ENCODE measurements around the gene RPL10A.
A peak's percentile ranks its signal among the peaks of the same experiment; 100 is the strongest.

The RPL10A gene

DNA sequence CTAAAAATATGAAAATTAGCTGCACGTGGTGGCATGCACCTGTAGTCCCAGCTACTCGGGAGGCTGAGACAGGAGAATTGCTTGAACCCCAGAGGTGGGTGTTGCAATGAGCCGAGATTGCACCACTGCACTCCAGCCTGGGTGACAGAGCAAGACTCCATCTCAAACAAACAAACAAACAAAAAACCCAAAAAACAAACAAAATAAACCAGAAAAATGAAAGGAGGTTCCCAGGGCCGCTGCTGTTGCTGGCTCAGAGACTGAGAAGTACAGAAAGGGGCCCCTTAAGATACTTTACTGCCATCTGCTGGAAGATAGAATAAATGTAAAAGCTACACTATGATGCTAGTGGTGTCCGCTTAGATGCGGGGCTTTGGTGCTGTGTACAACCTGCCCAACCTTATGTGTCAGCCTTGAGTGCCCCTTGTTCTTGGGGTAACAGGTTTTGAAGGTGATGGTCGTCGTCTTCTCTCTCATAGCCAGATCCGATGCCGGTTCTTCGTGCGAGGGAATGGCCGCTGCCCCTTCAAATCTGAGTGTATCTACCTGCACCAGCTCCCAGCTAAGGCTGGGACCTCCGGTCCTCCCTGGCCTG is 18.8 kb upstream of the RPL10A start:
- peak; percentile 41 for DNase-seq

DNA sequence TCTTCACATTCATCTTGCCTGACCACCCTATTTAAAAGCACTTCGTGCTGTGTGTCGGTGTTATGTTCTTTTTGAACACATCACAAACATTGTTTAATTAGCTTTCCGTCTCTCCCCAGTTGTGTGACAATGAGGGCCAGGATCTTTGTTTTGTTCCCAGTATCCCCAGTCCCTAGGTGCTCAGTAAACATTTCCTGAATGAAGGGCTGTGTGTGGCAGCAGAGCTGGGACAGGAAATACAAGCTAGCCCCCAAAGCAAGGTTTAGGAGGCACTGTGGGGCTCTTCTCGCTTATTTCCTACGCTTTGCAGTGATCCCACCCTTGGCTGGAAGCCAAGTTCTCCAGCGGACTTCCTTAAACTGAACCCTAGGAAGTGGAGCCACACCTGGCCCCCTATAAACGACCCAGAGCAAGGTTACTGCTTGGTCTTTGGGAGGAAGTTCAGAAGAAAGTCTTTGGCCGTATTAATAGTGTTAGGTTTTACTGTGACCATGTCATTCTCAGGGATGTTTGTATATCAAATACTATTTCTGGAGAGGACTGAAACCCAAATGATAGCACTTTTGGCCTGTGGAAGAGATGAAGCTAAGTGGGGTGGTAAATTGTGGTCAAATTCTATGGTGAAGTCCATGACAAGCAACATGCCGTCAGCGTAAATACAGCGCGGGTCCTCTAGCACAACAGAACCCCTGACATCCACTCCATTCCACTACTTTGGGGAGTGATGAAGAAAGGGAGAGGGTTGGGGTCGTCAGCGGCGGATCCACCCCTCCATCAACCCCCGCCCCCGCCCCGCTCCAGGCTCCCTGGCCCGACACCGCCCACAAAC is 16.6 kb upstream of the RPL10A start:
- DNase-seq, result no peak

DNA sequence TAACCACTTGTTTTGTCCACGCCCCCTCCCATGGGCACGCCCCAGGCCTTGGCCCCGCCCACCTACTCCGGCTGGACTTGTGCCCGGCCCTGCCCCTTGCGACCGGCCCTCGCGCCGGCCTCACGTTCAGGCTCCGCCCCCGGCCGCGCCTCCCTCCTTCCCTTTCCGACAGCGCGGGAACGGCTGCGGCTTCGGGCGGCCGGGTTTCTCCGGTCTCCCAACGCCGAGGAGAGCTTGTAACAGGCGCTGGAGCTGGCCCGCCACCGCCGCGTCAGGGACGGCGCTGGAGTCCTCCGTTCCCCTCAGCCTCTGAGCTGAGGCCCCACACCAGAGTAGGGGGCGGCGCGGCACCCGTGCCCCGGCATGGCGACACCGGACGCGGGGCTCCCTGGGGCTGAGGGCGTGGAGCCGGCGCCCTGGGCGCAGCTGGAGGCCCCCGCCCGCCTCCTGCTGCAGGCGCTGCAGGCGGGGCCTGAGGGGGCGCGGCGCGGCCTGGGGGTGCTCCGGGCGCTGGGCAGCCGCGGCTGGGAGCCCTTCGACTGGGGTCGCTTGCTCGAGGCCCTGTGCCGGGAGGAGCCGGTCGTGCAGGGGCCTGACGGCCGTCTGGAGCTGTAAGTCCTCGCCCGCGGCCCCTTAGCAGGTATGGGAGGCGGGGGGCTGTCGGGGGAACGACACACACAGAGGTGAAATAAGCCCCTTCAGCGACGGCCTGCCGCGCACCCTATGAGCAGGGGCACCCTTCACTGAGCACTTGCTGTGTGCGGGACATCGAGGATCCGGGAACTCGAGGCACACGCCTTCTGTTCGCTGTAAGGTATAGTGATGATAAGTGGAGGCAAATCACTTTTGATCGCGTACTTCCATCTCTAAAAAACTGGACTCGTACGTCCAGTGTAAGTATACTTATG is 15.8 kb upstream of the RPL10A start, which contains the start of gene FANCE:
Gene FANCE (plus strand): TSS at position 156 of the 908 bp plus-strand sequence. CDS start 208 bp downstream, at position 364.
- peak; percentile 86 for DNase-seq

- no peak for DNase-seq
Observed at GRCh38 chr6:35453236-35453635, 15.0 kb upstream of the RPL10A start.

GRCh38 chr6:35454391-35455110 is 13.7 kb upstream of the RPL10A start:
- no peak for DNase-seq

DNA sequence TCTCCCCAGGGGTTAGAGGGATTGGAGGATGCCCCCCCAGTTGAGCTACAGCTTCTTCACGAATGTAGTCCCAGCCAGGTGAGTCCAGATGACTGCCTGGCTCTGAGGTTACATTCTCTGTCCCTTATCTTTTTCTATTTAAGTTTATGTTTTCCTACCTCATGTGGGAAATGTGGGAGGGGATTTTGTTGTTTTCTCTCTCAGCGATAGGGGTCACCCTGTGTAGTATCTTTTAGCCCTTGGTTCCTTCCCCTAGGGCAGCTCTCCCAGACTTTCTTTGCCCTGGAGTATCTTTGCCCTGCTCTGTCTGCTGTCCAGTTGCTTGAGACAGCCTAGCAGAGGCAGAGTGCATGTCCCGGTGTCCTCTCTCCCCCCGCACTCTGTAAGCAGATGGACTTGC is 10.3 kb upstream of the RPL10A start:
- no peak for DNase-seq

DNA sequence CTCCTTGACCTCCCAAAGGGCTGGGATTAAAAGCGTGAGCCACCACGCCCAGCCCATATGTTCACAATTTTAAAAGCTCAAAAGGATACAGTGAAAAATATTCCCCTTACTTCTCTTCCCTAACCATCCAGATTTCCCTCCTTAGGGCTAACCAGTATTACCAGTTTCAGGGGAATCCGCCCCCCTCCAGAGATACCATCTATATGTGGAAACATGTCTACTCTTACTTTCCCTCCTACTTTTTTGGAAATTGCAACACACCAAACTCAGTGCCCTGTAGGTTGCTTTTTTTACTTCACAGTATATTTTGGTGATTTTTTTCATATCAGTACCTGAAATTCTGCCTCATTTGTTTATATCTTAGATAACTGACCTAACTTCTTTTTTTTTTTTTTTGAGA is 6.9 kb upstream of the RPL10A start:
- no peak for DNase-seq

DNA sequence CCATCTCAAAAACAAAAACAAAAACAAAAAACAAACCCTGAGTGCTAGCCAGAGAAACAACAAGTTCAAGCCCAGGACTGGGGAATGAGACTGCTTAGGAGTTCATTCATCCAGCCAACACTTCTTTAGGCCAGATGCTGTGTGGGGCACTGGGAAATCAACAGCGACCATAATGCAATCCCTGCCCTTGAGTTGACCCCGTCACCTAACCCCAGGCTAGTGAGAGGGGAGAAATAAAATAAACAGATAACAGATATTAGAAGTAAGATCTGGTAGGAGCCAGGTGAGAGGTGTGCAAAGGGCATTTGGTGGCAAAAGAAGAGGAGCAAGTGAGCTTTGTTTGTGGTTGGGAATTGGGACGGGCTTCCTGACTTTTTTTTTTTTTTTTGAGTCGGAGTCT is 4.9 kb upstream of the RPL10A start:
- DNase-seq, result no peak

DNA sequence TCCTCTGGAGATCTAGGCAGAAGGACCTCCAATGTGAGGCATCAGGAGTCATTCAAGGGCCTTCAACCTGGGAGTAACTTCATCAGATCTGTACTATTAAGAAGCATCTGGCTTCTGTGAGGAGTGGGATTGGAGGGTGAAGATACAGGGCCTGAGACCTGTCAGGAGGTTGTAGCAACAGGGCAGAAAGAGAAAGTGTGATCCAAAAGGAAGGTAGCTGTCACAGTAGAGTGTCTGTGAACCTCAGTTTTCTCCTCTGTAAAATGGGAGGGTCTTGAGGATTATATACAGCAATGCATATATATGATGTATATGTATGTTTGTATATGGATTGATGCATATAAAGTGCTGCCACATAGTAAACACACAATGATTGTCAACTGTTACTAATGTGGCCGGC is 2.6 kb upstream of the RPL10A start:
- no peak for DNase-seq

DNA sequence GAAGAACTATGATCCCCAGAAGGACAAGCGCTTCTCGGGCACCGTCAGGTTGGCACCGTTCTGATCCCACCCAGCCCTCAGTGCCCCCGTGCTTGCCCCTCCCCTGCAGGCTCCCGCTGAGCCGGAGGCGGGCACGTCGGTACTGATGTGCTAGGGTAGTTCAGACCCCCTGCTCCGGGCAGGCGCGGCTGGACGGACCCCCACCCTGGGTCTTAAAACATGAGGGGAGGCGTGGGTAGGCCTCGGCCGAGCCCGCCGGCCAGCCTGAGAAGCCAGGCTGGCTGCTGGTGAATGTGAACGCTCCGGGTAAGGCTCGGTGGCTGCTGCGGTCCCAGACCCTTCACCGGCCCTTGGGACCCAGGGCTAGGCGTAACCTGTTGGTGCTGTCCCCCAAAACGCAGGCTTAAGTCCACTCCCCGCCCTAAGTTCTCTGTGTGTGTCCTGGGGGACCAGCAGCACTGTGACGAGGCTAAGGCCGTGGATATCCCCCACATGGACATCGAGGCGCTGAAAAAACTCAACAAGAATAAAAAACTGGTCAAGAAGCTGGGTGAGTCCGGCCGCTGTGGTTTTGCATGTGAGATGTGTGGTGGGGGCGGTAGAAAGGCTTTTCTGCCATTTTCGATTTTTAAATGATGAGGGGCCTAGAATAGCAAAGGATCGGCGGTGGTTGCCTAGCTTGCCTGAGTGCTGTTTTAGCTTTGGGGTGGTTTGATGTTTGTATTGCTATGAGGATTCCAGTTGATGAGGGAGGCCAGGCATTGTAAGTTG is 964 bp downstream of the RPL10A start:
- DNase-seq, result no peak

DNA sequence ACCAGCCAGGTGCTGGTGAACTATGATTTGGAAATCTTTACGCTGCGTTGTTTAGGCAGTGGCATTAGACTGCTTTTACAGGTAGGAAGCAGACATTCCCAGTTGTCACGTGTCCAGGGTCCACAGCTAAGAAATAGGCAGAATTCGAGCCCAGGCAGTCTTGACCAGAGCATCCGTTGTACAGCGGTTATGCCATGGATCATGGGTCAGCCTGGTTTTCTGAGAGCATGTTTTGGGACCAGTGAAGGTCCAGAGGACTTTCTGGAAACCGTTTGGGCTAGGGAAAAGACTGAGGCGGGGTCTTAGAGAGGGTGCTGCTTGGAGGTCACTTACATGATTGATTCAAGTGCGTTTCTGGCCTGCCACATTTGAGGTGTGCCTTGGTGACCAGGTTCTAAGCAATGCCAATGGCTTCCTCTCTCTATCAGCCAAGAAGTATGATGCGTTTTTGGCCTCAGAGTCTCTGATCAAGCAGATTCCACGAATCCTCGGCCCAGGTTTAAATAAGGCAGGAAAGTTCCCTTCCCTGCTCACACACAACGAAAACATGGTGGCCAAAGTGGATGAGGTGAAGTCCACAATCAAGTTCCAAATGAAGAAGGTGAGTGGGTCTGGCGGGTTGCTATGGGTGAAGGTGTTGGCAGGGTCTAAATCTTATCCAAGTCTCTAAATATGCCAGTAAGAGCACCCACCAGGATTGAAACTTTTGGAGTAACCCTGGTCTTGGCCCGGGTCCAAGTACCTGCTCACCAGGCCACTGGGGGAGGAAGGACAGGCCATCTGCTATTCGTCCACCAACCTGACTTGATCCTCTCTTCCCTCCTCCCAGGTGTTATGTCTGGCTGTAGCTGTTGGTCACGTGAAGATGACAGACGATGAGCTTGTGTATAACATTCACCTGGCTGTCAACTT is 1.8 kb downstream of the RPL10A start:
- DNase-seq, result no peak

DNA sequence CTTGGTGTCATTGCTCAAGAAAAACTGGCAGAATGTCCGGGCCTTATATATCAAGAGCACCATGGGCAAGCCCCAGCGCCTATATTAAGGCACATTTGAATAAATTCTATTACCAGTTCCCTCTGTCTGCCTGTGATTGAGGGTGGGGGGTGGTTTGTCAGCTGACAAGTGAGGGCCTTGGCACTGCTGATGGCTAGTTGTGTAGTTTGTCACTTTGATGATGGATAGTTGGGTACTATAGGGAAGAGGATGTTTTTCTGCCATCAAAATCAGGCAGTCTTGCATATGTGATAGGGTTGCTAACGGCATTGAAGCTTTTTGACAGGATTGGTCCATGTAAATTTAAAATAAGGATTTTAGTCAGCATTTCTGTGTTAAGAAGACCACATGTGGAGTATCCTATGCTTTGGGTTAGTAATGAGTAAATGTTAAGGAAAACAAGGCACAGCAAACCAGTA is 2.5 kb downstream of the RPL10A start:
- DNase-seq, result no peak

DNA sequence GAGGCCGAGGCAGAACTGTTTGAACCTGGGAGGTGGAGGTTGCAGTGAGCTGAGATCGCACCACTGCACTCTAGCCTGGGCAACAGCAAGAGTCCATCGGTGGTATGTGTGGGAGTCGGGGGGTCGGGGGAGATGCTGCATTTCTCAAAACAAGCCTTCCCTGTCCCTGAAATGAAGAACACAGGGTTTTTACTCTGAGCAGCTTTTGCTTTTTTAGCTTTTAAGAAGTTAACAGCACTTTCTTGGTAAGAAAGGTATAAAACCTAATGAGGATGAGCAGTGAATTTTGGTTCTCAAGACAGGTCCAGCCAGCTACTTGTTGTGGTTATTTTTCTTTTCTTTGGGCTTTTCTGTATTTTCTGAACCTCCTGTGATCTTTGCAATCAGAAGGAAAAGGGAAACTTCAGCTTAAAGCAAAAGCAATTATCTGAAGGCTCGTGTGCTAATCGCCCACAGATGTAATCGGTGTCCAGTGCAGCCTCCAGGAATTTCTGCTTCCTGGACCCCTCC is 3.7 kb downstream of the RPL10A start:
- no peak for DNase-seq

DNA sequence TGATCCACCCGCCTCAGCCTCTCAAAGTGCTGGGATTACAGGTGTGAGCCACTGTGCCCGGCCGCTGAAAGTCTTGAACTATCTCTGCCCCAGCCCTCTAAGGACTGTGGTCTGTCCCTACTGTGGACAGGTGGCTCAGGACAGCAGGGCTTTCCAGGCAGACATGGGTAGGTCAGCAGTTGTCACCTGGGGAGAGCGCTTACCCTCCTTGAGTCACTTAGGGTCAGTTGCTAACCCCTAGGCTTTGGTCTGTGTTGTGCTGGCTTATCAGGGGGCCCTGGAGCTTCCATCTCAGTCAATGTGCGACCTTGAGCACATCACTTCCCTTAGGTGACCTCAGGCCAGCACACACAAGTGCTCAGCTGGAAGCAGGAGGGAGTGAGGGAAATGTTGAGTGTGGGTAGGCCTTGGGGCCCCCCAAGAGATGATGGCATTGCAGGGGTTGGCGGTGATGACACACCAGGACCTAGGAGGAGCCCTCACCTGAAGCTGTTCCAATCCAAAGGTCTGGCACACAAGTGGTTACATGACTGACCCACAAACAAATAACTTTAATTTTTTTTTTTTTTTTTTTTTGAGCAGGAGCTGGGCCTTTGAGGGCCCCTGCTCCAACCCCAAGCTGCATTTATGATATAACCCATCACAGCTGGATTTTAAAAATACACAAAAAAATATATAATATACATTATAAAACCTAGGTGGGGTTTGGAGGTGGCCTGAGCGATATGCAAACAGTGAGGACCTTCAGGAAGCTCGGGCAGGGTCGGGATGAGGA is 5.1 kb downstream of the RPL10A start:
- DNase-seq, result no peak

DNA sequence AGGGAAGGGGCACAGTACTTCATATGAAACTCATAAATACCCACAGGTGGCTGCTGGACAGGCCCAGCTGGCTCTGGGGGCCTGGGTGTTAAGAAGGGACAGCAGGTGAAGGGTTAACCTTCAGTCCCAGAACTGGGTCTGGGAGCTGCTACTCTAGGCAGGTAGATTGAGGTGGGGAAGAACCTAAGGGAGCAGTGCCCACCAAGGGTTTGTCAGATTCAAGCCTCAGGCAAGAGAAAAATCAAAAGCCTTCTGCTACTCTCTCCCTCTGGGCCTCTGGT is 5.6 kb downstream of the RPL10A start:
- no peak for DNase-seq

DNA sequence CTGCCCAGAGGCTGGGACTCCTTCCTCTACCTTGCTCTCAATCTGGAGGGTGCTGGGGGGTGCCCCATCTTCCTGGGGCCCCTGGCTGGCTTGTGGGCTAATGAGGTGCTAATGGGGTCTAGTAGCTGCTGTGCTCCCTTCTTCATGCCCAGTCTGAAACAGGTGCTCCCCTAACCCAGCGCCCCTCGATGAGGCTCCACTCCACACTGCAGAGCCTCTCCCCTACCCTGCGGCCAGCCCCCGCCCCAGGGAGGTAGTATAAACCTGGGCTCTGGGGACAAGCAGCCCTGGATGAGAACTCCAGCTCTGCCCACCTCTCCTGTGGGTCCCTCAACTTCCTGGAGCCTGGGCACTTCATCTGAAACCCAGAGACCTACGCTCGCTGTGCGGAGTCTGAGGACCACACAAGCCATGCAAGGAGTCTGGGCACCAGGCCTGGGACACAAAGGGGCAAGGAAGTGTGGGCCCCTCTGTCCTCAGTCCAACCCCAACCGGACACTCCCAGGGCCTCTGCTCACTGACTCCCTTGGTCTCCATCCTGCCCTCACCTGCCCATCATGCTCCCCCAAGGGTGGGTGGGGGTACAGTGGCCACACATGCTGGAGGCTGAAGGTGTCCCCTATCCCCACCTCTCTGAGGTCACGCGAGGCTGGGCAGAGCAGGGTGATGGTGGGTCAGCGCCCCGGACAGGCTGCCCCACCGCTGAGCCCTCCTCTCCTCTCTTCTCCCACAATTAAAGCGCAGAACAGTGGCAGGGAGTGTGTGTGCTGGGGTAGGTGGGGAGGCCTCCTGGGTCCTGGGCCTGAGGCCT is 6.1 kb downstream of the RPL10A start:
- DNase-seq, result no peak

GRCh38 chr6:35474942-35475570 is 6.9 kb downstream of the RPL10A start:
- DNase-seq, result no peak

- DNase-seq, result no peak
Observed at GRCh38 chr6:35475573-35475972, 7.4 kb downstream of the RPL10A start.

GRCh38 chr6:35476004-35476403 is 7.8 kb downstream of the RPL10A start:
- DNase-seq, result no peak

Data from GDM1 (cell line).